HG02759 (cell line): ENCODE results near the gene SURF4.
A peak's percentile ranks its signal among the peaks of the same experiment; 100 is the strongest.
"Not testable (repeated sequence)": the region's sequence is repeated elsewhere in the genome, so short reads cannot be mapped to it uniquely, and the experiment has no call there.

ENCODE experiments used
- ATAC-seq: cut with Tn5 transposase; IDR thresholded peaks from one replicate; pipeline ENCODE4 v1.9.1; 2021; ENCODE audit warnings: mild to moderate bottlenecking, moderate library complexity; ENCODE audit not compliant: unreplicated experiment

SURF4 gene

GRCh38 chr9:133335924-133336811 lies 39.7 kb downstream of the SURF4 start, which contains the start of gene SURF6:
Gene SURF6 (minus strand): TSS chr9:133336188. CDS start chr9:133336132, 56 bp downstream.
- ATAC-seq, result peak; percentile 92

DNA sequence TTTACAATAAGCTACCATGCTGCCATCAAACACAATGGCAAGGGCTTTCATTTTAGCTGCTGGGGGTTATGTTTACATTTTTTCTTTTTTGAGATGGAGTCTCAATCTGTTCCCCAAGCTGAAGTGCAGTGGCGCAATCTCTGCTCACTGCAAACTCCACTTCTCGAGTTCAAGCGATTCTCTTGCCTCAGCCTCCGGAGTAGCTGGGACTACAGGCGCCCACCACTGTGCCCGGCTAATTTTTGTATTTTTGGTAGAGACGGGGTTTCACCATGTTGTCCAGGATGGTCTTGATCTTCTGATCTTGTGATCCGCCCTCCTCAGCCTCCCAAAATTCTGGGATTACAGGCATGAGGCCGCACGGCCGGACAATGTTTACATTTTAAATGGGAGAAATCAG lies 41.0 kb downstream of the SURF4 start:
- ATAC-seq, result not testable (repeated sequence)

DNA sequence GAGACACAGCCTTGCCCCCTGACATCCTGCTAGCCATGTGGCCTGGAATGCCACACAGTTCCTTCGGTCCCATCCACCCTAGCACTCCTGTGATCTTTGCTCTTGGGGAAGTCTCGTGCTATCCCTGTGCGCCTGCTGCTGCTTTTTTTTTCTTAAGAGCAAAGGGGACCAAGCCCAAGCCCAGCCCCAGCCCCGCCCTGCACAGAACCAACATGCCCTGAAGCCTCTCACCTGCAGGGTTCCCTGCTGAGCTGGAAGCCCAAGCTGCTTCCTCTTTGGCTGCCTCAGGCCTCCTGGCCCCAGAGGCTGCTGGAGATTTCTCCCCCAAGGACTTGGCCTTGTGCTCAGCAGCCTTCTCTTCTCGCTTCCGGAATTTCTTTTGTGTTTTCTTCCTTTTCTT lies 41.7 kb downstream of the SURF4 start:
- ATAC-seq, result no peak

DNA sequence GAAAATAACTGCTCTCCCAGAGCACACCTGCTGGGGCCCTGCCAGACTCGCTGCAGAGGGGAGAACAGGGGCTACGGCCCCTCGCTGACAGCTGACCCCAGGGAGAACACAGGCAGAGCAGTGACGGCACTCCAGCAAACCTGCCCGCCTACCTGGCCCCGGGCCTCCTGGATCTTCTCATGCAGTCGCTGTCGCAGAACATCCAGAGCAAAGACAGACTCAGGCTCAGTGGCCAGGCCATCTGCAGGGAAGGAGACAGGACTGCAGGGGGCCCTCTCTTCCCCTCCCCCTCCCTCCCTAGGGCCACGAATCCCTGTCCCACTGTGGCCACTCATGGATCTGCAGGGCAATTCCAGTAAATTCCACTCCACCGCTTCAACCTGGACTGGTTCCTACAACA lies 42.3 kb downstream of the SURF4 start:
- ATAC-seq, result no peak

DNA sequence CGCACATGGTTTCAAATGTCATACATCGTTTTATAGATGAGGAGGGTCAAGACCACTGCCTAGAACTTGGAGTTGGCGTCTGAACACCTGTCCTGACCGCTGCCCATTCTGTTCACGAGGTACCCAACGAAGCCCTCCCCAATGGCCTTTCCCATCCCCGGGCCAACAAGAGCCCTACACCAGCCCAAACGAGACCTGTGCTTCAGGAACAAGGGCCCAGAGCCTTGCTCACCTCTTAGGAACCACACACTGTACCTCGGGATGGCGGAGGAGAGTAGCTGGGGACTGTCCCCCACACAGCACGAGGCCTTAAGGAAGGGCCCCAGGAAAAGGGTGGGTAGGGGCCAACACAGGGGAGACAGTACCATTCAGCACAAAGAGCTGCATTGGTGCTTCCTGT lies 42.8 kb downstream of the SURF4 start:
- ATAC-seq, result no peak

DNA sequence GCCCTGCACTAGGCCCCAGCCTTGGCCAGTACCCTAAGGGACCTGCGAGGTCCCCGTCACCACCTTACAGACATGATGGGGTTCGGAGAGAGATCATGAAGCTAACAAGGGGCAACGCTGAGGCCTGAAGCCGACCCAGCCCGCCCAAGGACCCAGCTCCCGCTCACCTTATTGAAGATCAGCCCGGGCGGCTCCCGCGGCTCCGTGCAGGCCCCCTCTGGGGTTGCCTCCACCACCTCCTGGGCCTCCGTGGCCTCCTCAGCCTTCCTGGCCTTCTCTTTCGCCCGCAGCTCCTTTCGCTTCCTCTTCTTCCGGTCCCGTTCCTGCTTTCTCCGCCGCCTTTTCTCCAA lies 43.5 kb downstream of the SURF4 start:
- ATAC-seq, result no peak

DNA sequence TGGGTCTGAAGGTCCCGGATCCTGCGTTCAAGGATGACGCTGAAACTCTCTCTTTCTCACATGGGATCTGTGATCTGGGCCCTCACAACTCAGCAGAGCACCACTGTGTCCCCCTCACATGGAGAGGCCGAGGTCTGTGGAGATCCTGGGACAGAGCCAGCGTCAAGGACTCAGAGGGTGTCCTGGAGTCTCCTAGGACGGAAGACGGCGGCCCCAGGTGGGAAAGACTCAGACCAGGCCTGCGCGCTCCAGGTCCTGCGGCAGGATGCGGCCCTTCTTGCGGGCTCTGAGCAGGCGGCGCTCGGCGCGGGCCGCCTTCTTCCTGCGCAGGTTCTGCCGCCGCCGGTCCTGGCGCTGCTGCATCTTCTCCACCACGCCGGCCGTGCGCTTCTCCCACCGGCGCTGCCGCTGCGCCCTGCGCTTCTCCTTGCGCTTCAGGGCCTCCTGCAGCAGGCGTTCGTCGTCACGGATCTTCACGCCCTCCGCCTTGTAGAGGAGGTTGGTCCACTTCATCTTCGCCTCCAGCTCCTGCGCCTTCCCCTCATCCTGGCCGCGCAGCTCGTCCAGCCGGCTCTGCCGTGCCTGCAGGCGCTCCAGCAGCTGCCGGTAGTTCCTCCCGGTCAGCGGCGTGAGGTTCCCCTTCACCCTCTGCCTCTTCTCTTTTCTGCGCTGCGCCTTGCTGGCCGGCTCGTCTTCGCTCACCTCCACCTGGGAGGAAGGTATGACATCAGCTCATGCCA lies 44.0 kb downstream of the SURF4 start:
- no peak for ATAC-seq

DNA sequence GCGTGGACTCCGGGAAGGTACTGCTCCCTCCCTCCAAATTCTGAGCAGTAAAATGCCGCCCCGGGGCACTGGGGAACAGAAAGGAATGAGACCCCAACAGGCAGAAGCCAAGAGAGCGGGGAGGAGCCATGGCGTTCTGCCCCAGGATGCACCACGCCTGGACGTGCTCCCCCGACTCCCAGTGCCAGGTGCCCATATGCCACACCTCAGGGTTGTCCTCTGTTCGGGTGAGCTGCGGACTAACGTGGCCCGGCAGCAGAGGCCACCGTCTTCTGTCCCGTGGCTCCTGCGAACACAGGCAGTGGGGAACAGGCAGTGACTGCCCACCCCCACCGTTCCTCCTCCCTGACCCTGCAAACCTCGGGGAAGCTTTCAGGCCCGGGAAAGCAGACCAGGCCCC lies 44.6 kb downstream of the SURF4 start:
- ATAC-seq, result no peak

- ATAC-seq, result not testable (repeated sequence)
Measured at GRCh38 chr9:133329306-133330156, 46.3 kb downstream of the SURF4 start.

- no peak for ATAC-seq
Measured at GRCh38 chr9:133327834-133328484, 47.9 kb downstream of the SURF4 start.

DNA sequence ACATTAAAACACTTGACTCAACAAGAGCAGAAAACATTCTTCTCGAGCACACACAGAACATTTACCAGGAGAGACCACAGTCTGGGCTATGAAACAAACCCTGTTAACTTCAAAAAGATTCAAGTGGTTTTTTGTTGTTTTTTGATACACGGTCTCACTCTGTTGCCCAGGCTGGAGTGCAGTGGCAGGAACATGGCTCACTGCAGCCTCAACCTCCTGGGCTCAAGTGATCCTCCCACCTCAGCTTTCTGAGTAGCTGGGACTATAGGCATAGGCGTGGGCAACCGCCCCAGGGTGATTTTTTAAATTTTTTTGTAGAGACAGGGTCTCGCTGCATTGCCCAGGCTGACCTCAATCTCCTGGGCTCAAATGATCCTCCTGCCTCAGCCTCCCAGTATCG lies 48.8 kb downstream of the SURF4 start:
- not testable (repeated sequence) for ATAC-seq

GRCh38 chr9:133323991-133324703 lies 51.7 kb downstream of the SURF4 start:
- no peak for ATAC-seq

- ATAC-seq, result no peak
Measured at GRCh38 chr9:133323211-133323610, 52.6 kb downstream of the SURF4 start.

- ATAC-seq, result no peak
Measured at GRCh38 chr9:133322701-133323100, 53.2 kb downstream of the SURF4 start.

DNA sequence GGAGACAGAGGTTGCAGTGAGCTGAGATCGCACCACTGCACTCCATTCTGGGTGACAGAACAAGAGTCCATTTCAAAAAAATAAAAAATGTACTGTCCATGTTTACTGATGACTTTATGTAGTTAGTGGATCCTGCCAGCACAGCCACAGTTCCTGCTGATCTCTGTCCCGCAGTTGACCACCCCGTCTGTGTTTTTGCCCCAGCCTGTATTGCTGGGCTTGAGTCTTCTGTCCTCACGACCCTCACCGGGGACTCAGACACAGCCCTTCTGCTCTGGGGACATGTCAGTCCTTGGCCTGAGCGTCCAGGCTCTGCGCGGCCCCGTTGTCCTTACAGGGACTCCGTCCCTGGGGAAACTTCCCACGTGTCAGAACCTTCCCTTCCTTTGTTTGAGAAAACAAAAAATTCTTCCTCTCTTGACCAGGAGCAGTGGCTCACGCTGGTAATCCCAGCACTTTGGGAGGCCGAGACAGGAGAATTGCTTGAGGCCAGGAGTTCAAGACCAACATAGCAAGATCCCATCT lies 54.4 kb downstream of the SURF4 start:
- ATAC-seq, result no peak

DNA sequence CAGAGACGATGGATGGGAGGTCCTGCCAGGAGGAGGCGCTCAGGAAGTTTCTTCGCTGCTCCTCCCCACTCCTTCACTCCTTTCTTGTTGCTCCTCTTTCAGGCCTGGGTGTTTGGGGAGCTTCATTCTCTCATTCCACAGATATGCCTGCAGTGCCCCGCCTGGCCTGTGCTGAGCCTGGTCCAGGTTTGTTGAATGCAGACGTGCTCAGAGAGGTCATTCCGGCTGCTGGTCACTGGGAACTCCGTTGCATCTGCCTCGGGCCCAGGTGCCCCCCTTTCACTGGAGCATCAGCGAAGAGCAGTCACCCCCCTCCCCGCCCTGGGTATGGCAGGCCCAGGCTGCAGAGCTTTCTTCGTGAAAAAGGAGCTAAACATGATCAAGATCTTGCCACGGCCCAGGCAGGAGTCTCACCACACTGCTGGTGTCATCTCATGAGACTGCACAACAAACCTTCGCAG lies 55.4 kb downstream of the SURF4 start:
- ATAC-seq, result no peak

- ATAC-seq, result not testable (repeated sequence)
Measured at GRCh38 chr9:133317551-133317950, 58.3 kb downstream of the SURF4 start.

DNA sequence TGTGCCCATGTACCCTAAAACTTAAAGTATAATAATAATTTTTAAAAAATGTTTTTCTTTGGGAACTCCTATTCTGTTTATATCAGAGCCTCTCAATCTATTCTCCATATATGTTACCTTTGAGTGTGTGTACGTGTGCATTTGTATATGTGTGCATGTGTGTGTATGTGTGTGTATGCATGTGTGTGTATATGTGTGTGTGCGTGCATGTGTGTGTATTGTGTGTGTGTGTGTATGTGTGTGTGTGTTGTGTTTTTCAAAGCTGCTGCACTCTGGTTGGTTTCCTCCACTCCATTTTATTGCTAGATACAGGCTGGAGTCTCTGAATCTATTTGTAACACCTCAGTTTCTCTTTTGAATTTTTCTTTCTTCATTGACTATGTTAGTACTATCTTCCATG lies 59.9 kb downstream of the SURF4 start:
- no peak for ATAC-seq
